Fibroblast of skin of abdomen (primary cell): ENCODE results near the gene SLC6A19.

Experiments used
- DNase-seq: peaks from one replicate; pipeline ENCODE4 v3.0.0-alpha.2; 2013

SLC6A19 gene

GRCh38 chr5:1166370-1166769 lies 35.0 kb upstream of the SLC6A19 start:
- DNase-seq: no peak

- DNase-seq: no peak
Measured at GRCh38 chr5:1167361-1167727, 34.1 kb upstream of the SLC6A19 start.

GRCh38 chr5:1167728-1168709 lies 33.4 kb upstream of the SLC6A19 start:
- DNase-seq: peak; percentile 55

- DNase-seq: no peak
Measured at GRCh38 chr5:1168796-1169195, 32.6 kb upstream of the SLC6A19 start.

GRCh38 chr5:1169211-1170115 lies 31.9 kb upstream of the SLC6A19 start:
- DNase-seq: no peak

GRCh38 chr5:1171340-1171941 lies 30.0 kb upstream of the SLC6A19 start:
- peak; percentile 35 for DNase-seq

- no peak for DNase-seq
Measured at GRCh38 chr5:1172007-1172581, 29.3 kb upstream of the SLC6A19 start.

- no peak for DNase-seq
Measured at GRCh38 chr5:1172670-1173404, 28.6 kb upstream of the SLC6A19 start.

GRCh38 chr5:1173485-1174070 lies 27.8 kb upstream of the SLC6A19 start:
- DNase-seq: no peak

- DNase-seq: peak; percentile 71
Measured at GRCh38 chr5:1174122-1174936, 27.1 kb upstream of the SLC6A19 start.

GRCh38 chr5:1175015-1175414 lies 26.4 kb upstream of the SLC6A19 start:
- DNase-seq: no peak

GRCh38 chr5:1175801-1176472 lies 25.5 kb upstream of the SLC6A19 start:
- no peak for DNase-seq

- no peak for DNase-seq
Measured at GRCh38 chr5:1176473-1177391, 24.7 kb upstream of the SLC6A19 start.

GRCh38 chr5:1177826-1178528 lies 23.4 kb upstream of the SLC6A19 start:
- DNase-seq: no peak

- DNase-seq: no peak
Measured at GRCh38 chr5:1178529-1179382, 22.6 kb upstream of the SLC6A19 start.

GRCh38 chr5:1179383-1179715 lies 22.0 kb upstream of the SLC6A19 start:
- DNase-seq: no peak

- DNase-seq: no peak
Measured at GRCh38 chr5:1180096-1180495, 21.3 kb upstream of the SLC6A19 start.
